HG02870 (cell line): ENCODE results near the gene ITPKA.

Experiments
- ATAC-seq: cut with Tn5 transposase; IDR thresholded peaks from one replicate; pipeline ENCODE4 v1.9.1; 2021; ENCODE audit warnings: mild to moderate bottlenecking, moderate library complexity; ENCODE audit not compliant: unreplicated experiment

Gene ITPKA

DNA sequence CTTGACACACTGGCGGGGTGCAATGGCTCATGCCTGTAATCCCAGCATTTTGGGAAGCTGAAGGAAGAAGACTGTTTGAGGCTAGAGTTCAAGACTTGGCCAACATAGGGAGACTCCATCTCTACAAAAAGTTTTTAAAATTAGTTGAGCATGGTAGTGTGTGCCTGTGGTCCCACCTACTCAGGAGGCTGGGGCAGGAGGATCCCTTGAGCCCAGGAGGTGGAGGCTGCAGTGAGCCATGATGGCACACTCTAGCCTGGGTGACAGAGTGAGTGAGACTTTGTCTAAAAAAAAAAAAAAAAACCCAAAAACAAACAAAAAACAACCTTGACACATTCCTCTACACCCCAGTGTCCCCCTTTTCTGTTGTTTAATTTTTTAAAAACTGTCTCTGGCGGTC, 4.0 kb upstream of the ITPKA start:
- no peak for ATAC-seq

DNA sequence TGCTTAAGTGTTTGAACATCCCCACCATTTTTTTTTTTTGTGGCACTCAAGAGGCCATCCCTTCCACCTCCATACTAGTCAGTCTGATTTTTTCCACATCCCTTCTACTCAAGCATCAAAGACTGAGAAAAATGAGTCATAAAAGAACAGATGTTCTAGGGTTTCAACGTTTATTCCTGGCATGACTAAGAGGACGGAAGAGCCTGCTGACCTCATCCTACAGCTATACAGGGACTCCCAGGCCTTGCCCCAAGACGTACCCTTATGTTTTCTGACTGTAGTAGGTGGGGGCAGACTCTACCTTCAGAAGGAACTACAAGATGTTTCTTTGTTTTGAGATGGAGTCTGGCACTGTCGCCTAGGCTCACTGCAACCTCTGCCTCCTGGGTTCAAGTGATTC, 3.3 kb upstream of the ITPKA start:
- peak; percentile 44 for ATAC-seq

- ATAC-seq = no peak
Observed at GRCh38 chr15:41491889-41492288, 1.8 kb upstream of the ITPKA start.

DNA sequence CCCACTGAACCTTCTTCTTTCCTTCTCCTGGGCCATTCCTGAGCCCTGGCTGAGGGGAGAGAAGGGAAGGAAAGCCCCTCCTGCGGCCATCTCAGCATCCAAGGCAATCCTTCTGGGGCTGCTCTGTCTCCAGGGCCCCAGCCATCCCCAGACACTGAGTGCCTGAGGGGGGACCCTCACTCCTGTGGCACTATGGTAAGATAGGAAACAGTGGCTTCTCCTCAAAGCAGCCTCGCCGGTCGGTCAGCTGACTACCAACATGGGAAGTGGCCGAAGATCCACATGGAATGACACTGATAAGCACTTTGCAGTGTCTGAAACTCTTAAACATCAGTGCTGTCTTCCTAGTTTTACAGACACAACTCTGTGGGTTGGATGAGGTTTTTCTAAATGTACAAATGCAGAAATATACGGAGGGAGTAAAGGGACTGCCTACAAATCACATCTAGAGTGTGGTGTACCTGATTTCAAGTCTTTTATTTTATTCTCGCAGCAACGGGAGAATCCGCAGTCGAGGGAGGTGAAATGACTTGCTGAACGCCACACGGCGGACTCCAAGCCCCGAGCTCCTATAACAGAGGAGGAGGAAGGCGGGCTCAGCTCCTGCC, 973 bp upstream of the ITPKA start:
- no peak for ATAC-seq

DNA sequence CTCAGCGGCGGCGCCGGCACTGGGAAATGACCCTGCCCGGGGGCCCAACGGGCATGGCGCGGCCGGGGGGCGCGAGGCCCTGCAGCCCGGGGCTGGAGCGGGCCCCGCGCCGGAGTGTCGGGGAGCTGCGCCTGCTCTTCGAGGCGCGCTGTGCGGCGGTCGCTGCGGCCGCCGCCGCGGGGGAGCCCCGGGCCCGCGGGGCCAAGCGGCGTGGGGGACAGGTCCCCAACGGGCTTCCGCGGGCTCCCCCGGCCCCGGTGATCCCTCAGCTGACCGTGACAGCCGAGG, 172 bp downstream of the ITPKA start:
- ATAC-seq = peak; percentile 15

GRCh38 chr15:41494190-41494921, 682 bp downstream of the ITPKA start:
- ATAC-seq = peak; percentile 7

- ATAC-seq = no peak
Observed at GRCh38 chr15:41494922-41495735, 1.5 kb downstream of the ITPKA start.

- ATAC-seq = no peak
Observed at GRCh38 chr15:41495736-41496599, 2.3 kb downstream of the ITPKA start.

GRCh38 chr15:41498657-41499056, 5.0 kb downstream of the ITPKA start:
- no peak for ATAC-seq

- ATAC-seq = no peak
Observed at GRCh38 chr15:41499109-41499851, 5.6 kb downstream of the ITPKA start.

DNA sequence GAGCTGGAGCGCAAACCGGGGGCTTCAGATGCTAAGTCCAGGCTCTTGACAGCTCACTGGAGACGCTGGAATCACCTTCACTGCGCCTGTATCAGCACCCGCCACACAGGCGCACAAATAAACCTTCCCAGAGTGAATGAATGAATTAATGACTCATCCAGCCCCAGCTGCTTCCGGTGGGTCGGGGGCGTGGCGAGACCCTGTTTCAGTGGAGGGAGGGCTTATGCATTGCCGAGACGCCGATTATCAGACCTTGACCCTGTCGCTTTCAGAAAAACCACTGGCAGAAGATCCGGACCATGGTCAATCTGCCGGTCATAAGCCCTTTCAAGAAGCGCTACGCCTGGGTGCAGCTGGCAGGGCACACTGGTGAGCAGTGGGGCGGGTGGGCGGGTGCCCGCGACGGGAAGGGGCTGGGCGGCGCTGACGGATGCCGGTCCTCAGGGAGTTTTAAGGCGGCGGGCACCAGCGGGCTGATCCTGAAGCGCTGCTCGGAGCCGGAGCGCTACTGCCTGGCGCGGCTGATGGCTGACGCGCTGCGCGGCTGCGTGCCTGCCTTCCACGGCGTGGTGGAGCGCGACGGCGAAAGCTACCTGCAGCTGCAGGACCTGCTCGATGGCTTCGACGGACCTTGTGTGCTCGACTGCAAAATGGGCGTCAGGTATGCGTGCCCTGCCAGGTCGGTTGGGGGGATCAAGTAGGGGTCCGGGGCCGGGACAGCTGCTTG, 7.7 kb downstream of the ITPKA start:
- no peak for ATAC-seq

GRCh38 chr15:41501931-41502794, 8.5 kb downstream of the ITPKA start:
- ATAC-seq = no peak

GRCh38 chr15:41502795-41503668, 9.4 kb downstream of the ITPKA start:
- no peak for ATAC-seq

DNA sequence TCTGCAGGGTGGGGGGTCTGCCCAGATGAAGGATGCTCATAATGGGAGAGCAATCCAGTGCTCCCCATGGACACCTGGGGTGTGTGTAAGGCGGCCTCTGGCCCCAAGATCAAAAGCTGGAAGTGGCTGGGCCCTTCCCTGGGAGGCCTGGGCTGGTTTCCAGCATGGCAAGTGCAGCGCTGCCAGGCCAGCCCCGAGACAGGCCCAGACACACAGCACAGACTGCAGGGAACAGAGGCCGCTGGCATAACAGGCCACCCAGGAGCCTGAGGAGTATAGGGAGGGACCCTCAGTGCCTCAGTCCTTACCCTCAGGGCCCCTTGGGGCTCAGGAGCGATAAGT, 10.0 kb downstream of the ITPKA start:
- ATAC-seq = no peak

- ATAC-seq = no peak
Observed at GRCh38 chr15:41504751-41505492, 11.2 kb downstream of the ITPKA start.

DNA sequence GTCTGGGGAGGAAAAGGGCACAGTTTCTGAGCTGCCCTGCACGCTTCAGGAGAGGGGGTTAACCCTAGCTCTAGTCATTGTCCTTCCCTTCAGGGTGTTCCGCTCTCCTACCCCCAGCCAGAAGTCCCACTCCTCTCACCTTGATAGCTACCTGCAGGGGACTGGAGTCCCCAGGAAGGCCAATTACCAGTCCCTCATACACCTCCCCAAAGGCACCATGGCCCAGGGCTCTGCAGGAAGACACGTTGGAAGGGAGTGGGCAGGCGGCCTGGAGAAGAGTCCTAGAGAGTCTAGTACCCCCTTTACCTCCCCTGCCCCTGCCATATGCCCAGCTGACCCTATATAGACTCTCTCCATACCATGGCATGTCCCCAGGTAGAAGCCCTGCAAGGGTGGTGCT, 12.1 kb downstream of the ITPKA start:
- ATAC-seq = no peak

DNA sequence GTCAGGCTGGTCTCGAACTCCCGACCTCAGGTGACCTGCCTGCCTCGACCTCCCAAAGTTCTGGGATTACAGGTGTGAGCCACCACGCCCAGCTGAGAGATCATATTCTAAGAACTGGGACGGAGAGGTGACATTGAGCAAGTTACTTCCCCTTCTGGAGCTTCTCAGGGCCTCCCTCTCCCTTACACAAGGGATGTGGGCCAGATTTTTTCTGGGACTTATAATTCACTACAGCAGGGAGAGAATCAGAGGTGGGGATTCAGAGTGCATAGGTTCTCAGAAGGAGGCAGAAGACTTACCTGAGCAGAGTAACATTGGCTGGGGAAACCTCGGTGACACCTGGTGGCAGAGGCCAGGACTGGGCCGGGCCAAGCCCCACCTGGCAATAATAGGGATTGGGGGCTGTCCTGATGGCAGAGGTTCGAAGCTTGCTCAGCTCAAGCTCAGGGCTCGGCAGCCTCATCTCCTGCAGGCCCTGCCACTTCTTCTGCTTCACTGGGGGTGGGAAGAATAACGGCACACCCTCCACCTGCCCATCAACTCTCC, 13.2 kb downstream of the ITPKA start:
- ATAC-seq = no peak
